Mucosa of descending colon (tissue), 3 donors: ENCODE data around the gene GLTP. TPM values are rescaled to one million over a fixed set of nuclear protein-coding genes. Genes with fewer than 3 reads are reported as not detected.

Experiments used
- ATAC-seq: fragments of 200-7000 bp; cut with Tn5 transposase; one replicate; pipeline ENCODE4 v1.9.1; 2020; ENCODE audit warnings: mild to moderate bottlenecking, moderate library complexity
- DNase-seq, 3 donors: peaks; one replicate each; pipeline ENCODE4 v3.0.0-alpha.2; 2020
- H3K36me3 ChIP-seq: fragments of 200-600 bp; one replicate; pipeline ENCODE4 v1.8.0; 2021; ENCODE audit warnings: low read depth, mild to moderate bottlenecking
- H3K4me1 ChIP-seq: fragments of 200-600 bp; one replicate; pipeline ENCODE4 v1.8.0; 2021; ENCODE audit warnings: low read depth, mild to moderate bottlenecking
- H3K4me3 ChIP-seq: fragments of 200-600 bp; one replicate; pipeline ENCODE4 v1.8.0; 2021; ENCODE audit warnings: mild to moderate bottlenecking
- H3K9me3 ChIP-seq: fragments of 200-600 bp; one replicate; pipeline ENCODE4 v1.8.0; 2021; ENCODE audit warnings: mild to moderate bottlenecking
- intact Hi-C, 2 donors: fragments of 100-400 bp; cut with DNase I in 1 of 2; cut with micrococcal nuclease in 1 of 2; formaldehyde crosslinking; loops; one replicate each; pipeline versions ENCODE4 v1.11.0 to v1.11.1; 2022; cut with DNase I, micrococcal nuclease
- total RNA-seq, 3 donors: library from RNA; stranded (reverse); fragmentation: NEBNext Ultra II Directional in 2 of 3; extraction: Animal tissue kit (Norgen Biotek cat#: 25700) in 2 of 3; gene quantifications; one replicate each; pipeline versions ENCODE4 v1.2.1 to v1.2.4, GENCODE V29; 2021 to 2023
- TF ChIP-seq, protein P1 (sequence below): fragments of 200-600 bp; IDR thresholded peaks from one replicate; pipeline ENCODE4 v1.8.0; 2022; ENCODE audit warnings: antibody characterized with exemption, mild to moderate bottlenecking
- donor health status: DM: no; HTN: no; CAD: no; lungs with moderate emphysema.
- donor health status: DM: no; HTN: no; CAD: no.
- donor health status: DM: no; HTN: yes; CAD: no.

GLTP gene
- total RNA-seq, 3 donors from 2014 or later = 58.8 to 101 (median 98.9) TPM

DNA sequence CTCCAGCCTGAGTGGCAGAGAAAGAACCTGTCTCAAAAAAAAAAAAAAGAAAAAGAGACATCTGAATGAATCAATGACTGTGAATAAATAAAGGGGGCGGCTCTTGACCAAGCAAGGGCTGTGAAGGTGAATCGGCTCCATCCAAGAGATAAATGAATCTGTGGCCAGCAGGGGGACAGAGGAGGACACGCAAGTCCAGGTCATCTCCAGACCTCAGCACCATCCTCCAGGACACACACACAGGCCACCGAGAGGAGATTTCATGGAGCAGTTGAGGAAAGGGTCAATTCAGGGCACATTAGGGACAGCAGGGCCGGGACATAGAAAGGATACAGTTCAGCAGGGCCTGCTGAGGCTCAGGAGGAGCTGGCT, 68.7 kb downstream of the GLTP start:
- intact Hi-C loops = no loop called here
- no peak for DNase-seq
- no peak for ATAC-seq
- Histone ChIP-seq H3K4me3 (no peak overlapping the region), H3K9me3 (no peaks in the 10 kb centered on the region), H3K4me1 (no peaks in the 10 kb centered on the region), H3K36me3 (no peaks in the 10 kb centered on the region)
- TF ChIP-seq, protein P1, sequence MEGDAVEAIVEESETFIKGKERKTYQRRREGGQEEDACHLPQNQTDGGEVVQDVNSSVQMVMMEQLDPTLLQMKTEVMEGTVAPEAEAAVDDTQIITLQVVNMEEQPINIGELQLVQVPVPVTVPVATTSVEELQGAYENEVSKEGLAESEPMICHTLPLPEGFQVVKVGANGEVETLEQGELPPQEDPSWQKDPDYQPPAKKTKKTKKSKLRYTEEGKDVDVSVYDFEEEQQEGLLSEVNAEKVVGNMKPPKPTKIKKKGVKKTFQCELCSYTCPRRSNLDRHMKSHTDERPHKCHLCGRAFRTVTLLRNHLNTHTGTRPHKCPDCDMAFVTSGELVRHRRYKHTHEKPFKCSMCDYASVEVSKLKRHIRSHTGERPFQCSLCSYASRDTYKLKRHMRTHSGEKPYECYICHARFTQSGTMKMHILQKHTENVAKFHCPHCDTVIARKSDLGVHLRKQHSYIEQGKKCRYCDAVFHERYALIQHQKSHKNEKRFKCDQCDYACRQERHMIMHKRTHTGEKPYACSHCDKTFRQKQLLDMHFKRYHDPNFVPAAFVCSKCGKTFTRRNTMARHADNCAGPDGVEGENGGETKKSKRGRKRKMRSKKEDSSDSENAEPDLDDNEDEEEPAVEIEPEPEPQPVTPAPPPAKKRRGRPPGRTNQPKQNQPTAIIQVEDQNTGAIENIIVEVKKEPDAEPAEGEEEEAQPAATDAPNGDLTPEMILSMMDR = no peak

- intact Hi-C loops = no loop called here
- ATAC-seq = no peak
- Histone ChIP-seq H3K36me3 (no peaks in the 10 kb centered on the region), H3K4me3 (no peak overlapping the region), H3K9me3 (no peaks in the 10 kb centered on the region), H3K4me1 (no peaks in the 10 kb centered on the region)
- DNase-seq = no peak
- TF ChIP-seq, protein P1 = no peak
These were observed 69.3 kb downstream of the GLTP start for GRCh38 chr12:109810954-109811623.

DNA sequence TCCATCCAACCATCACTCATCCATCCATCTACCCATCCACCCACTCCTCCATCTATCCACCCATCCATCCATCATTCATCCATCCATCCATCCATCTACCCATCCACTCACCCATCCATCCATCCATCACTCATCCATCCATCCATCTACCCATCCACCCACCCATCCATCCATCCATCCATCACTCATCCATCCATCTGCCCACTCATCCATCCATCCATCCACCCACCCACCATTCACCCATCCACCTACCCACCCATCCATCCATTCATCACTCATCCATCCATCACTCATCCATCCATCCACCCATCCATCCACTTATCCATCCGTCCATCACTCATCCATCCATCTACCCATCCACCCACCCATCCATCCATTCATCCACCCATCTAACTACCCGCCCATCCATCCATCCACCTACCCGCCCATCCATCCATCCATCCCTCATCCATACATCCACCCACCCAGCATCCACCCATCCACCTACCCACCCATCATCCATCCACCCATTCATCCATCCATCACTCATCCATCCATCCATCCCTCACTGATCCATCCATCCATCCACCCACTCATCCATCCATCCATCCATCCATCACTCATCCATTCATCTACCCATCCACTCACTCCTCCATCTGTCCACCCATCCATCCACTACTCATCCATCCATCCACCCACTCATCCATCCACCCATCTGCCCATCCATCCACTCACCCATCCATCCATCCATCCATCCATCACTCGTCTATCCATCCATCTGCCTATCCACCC, 71.3 kb downstream of the GLTP start:
- TF ChIP-seq, protein P1 = no peak
- H3K4me3 ChIP-seq = no peak overlapping the region
- no peak for ATAC-seq
- no peak for DNase-seq
- H3K36me3 ChIP-seq = no peaks in the 10 kb centered on the region
- intact Hi-C loops = loop anchor here in 1 of 2 donors (10.0 kb wide), 1 partner anchor 76 kb away; the partner anchor contains the start of gene GLTP
- H3K9me3 ChIP-seq = no peaks in the 10 kb centered on the region
- no peaks in the 10 kb centered on the region for H3K4me1 ChIP-seq

DNA sequence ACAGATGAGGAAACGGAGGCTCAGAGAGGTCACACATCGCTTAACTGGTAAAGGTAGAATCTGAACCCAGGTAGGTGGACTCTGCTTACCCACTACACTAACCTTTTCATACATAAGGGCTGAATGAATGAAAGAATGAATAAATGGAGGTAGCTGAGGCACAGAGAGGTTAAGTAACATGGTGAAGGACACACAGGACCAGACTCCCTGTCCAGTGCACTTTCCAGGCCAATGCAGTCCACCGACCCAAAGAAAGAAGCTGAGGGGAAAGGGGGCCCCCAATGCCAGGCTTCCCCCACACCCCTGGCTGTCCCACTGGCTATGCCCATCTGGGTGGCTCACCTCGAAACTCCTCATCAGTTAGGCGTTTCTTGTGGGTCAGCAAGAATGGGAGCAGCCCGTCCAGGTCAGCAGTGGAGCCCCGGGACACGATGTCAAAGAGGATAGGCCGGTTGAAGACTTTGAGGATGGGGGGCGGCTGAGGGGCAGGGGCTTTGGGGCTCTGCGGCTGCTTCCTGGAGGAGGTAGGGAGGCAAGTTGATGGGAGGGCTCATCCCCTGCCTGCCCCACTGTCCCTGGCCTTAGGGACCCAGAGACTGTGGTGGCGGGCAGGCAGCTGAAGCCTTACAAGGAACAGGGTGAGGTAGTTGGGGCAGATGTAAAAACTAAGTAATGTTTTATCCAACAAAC, 72.2 kb downstream of the GLTP start:
- Histone ChIP-seq H3K9me3 (no peaks in the 10 kb centered on the region), H3K36me3 (no peaks in the 10 kb centered on the region), H3K4me3 (no peak overlapping the region), H3K4me1 (no peaks in the 10 kb centered on the region)
- TF ChIP-seq, protein P1 = no peak
- DNase-seq = no peak
- intact Hi-C loops = loop anchor here in 1 of 2 donors (10.0 kb wide), 1 partner anchor 77 kb away; the partner anchor contains the start of gene GLTP
- no peak for ATAC-seq

GRCh38 chr12:109804820-109805761, 75.2 kb downstream of the GLTP start:
- intact Hi-C loops = loop anchor here in 1 of 2 donors (10.0 kb wide), 1 partner anchor 80 kb away; the partner anchor contains the start of gene GLTP
- Histone ChIP-seq H3K36me3 (no peaks in the 10 kb centered on the region), H3K4me3 (no peak overlapping the region), H3K9me3 (no peaks in the 10 kb centered on the region), H3K4me1 (no peaks in the 10 kb centered on the region)
- TF ChIP-seq, protein P1 = peak; percentile 93
- DNase-seq = peak in 2 of 3 donors; percentile 75 to 78
- peak; percentile 89 for ATAC-seq
